OCI-LY7 (cell line): ENCODE results near the gene TCP1.
"Not testable (repeated sequence)": the region's sequence is repeated elsewhere in the genome, so short reads cannot be mapped to it uniquely, and the experiment has no call there.

Experiments
- CTCF ChIP-seq: fragments of 200-600 bp; sonication (generic); conservative IDR thresholded peaks from 2 replicates; pipeline ENCODE4 v1.5.1; 2014; ENCODE audit warnings: mild to moderate bottlenecking, antibody characterized with exemption, low read length, moderate library complexity, mixed read lengths
- EZH2phosphoT487 ChIP-seq: fragments of 200-600 bp; sonication (generic); IDR thresholded peaks from 2 replicates; pipeline ENCODE4 v1.6.1; 2018; ENCODE audit warnings: low read depth, borderline replicate concordance, mild to moderate bottlenecking, mixed run types, antibody characterized with exemption, low read length, moderate library complexity, mixed read lengths

- not testable (repeated sequence) for TF ChIP-seq CTCF, EZH2phosphoT487
Measured at GRCh38 chr6:159794976-159795375, 5.6 kb upstream of the TCP1 start.
